HG03469 (cell line): ENCODE data around the gene RADIL.
"Not testable (repeated sequence)": the region's sequence is repeated elsewhere in the genome, so short reads cannot be mapped to it uniquely, and the experiment has no call there.

Source experiments
- ATAC-seq: cut with Tn5 transposase; IDR thresholded peaks from one replicate; pipeline ENCODE4 v1.9.1; 2021; ENCODE audit warnings: mild to moderate bottlenecking, moderate library complexity, moderate number of reproducible peaks; ENCODE audit not compliant: unreplicated experiment

Gene RADIL

DNA sequence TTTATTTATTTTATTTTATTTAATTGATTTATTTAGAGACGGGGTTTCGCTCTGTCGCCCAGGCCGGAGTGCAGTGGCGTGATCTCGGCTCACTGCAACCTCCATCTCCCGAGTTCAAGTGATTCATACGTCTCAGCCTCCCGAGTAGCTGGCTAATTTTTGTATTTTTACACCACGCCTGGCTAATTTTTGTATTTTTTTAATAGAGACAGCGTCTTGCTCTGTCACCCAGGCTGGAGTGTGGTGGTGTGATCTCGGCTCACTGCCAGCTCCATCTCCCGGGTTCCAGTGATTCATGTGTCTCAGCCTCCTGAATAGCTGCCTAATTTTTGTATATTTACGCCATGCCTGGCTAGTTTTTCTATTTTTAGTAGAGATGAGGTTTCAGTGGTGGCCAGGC is 73.8 kb downstream of the RADIL start:
- no peak for ATAC-seq

DNA sequence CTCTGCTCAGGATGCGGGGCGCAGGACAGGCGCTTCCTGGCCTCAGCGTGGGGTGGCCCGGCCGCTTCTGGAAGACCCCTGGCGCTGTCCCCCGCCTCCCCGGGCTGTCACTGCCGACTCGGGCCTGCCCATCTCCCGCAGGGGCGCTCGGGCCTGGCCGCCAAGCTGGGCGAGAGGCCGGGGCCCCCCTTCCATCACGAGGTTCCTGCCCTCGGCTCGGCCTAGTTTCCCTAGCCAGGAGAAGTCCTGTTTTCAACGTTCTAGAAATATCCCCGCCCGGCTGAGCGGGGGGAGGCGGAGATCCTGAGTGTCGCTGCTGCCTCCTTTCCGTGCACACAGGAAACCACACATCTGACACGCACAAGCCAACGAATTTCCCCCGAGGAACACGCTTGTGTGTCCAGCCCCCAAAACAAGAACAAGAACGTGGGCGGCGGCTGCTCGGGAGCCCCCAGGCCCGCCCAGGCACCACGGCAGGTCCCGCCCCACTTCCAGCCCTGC is 74.4 kb downstream of the RADIL start:
- ATAC-seq: no peak

DNA sequence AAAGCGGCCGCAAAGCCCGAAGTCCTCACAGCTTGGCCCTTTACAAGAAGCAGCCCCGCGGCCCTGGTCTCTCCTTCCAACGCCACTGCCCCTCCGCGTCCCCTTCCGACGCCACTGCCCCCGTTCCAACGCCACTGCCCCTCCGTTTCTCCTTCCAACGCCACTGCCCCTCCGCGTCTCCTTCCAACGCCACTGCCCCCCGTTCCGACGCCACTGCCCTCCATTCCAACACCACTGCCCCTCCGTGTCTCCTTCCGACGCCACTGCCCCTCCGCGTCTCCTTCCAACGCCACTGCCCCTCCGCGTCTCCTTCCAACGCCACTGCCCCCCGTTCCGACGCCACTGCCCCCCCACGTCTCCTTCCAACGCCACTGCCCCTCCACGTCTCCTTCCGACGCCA is 75.0 kb downstream of the RADIL start:
- ATAC-seq: no peak

DNA sequence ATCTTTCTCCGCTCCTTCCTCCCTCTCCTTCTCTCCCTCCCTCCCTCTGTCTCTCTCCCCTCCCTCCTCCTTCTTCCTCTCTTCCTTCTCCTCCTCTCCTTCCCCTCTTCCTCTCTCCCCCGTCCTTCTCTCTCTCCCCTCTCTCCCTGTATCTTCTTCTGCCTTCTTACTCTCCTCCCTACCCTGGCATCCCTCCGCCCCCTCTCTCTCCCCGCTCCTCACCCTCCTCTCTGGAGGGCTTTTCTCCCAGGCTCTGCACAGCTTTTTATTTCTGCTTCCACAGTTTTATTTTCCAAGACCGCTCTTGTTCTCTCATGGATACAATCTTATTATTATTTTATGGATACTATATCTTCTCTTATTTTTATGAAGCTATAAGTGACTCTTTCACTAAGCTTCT is 75.5 kb downstream of the RADIL start:
- no peak for ATAC-seq

DNA sequence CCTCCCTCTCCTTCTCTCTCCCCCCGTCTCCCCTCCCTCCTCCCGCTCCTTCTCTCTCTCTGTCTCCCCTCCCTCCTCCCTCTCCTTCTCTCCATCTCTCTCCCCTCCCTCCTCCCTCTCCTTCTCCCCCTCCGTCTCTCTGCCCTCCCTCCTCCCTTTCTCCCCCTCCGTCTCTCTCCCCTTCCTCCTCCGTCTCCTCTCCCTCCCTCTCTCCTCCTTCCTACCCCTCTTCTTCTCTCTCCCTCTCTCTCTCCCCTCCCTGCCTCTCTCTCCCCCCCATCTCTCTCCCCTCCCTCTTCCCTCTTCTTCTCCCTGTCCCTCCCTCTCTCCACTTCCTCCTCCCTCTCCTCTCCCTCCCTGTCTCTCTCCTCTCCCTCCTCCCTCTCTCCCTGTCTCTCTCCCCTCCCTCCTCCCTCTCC is 75.9 kb downstream of the RADIL start:
- no peak for ATAC-seq

DNA sequence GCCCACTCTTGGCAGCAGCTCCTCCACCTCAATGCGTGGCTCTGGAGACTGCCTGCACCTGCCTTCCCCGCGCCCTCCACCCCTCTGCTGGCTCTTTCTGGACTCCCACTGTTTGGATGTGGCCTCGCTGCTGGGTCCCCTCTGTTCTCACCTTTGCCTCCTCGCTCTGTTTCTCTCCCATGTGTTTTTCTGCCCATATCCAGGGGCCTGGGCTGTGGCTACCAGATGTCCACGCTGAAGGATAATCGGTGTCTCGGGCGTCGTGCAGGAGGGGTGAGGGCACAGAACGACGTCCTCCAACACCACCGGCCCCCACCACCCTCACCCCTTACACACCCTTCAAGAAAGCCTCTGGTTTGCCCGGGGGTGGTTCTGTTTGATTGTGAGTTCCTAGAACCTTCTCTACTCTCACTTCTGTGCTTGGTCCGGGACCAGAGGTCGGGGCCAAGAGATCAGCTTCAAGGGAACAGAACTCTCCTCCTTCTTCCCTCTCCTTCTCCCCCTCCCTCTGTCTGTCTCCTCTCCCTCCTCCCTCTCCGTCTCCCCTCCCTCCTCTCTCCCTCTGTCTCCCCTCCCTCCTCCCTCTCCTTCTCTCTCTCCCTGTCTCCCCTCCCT is 76.4 kb downstream of the RADIL start:
- no peak for ATAC-seq

DNA sequence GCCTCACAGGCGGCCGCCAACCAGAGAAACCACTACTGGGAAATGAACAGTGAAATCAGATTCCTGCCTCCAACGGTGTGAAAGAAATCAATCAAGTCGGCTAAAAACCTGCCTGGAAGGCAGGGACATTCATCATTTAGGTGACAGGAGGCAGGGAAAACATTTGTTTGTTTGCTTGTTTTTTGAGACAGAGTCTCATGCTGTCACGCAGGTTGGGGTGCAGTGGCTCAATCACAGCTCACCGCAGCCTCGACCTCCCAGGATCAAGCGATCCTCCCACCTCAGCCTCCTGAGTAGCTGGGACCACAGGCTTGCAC is 77.6 kb downstream of the RADIL start:
- no peak for ATAC-seq

DNA sequence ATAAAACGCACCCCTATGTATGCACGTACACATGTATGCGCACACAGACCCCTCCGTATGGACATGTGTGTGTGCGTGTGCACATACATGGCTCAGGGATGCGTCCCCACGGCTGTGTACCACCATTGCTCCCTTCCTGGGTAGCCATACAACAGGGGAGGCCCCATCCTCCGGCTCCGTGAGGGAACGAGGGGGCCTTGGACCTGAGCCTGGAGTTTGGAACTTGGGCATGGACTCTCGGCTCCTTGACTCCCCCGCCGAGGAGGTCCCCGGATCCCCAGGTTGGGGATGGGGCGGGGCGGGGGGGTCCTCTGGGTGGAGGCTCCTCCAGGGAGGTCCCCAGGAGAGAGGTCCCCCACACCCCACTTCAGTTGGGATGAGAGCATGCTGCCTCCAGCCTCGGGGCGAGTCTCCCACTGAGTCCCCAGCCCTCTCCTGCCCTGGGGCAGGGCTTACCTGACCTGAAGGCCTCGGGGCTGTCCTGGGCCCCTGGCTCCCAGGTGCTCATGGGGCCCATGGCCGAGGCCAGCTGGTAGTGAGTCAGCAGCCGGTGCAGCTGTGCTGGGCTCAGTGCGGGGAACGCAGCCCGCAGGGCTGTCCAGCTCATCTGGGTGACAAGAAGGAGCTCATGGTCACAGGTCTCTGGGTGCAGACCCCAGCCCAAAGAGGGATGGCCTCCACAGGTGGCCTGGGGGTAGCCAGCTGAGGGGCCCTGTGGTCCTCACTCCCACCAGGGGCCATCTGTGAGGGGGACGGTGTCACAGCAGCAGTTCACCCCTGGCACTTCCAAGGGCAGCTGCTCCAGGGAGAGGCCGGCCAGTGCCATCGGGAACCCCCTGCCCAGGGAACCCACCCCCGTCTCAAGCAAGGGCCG is 78.2 kb downstream of the RADIL start:
- no peak for ATAC-seq

DNA sequence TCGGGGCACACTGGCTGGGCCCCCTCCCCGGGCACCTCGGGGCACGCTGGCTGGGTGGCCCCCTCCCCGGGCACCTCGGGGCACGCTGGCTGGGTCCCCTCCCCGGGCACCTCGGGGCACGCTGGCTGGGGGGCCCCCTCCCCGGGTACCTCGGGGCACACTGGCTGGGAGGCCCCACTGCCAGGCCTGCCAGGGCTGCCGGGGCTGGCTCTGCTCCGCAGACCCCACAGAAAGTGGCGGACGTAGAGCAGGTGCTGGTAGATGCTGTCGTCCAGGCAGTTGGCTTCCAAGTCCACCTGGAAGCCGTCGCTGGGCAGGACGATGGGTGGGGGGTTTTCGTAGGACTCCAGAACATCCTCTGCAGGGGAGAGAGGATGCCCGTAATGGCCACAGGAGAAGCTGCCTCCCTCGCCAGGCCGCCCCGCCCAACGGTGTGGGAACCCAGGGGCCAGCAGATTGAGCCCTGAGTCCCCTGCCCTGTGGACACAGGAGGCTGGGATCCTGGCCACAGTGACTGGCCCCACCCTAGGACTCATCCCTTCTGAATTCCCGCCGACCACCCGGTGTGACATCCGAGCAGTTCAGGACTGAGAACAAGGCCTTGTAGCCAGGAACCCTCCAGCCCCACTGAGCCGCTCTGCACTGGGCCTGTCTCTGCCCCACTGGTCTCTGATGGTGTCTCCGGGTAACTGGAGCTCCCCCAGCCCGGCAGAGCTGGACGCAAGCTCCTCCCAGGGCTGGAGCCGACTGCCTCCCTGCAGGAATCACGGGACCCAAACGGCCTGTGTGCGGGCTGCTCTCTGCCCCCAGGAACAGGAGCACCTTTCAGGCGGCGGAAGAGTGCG is 79.9 kb downstream of the RADIL start:
- no peak for ATAC-seq

DNA sequence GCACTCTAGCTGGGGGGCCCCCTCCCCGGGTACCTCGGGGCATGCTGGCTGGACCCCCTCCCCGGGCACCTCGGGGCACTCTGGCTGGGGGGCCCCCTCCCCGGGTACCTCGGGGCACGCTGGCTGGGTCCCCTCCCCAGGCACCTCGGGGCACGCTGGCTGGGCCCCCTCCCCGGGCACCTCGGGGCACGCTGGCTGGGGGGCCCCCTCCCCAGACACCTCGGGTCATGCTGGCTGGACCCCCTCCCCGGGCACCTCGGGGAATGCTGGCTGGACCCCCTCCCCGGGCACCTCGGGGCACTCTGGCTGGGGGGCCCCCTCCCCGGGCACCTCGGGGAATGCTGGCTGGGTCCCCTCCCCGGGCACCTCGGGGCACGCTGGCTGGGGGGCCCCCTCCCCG is 80.9 kb downstream of the RADIL start:
- not testable (repeated sequence) for ATAC-seq

DNA sequence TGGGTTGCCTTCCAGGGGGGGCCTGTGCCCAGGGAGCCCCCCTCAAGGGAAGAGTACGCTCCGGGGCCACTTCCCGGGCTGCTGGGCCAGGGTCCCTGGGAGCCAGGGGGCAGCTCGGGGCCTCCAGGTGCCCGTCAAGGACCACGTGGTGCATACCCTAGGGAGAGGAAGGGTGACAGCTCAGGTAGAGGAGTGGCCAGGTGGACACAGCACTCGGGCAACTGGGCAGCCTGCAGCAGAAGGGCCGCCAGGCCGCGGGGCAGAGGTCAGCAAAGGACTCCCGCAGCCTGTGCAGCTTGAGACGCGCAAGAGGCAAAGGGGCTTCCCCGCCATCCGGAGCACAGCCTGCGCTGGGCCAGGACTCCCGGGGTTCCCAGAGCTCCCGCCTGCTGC is 81.7 kb downstream of the RADIL start:
- no peak for ATAC-seq

DNA sequence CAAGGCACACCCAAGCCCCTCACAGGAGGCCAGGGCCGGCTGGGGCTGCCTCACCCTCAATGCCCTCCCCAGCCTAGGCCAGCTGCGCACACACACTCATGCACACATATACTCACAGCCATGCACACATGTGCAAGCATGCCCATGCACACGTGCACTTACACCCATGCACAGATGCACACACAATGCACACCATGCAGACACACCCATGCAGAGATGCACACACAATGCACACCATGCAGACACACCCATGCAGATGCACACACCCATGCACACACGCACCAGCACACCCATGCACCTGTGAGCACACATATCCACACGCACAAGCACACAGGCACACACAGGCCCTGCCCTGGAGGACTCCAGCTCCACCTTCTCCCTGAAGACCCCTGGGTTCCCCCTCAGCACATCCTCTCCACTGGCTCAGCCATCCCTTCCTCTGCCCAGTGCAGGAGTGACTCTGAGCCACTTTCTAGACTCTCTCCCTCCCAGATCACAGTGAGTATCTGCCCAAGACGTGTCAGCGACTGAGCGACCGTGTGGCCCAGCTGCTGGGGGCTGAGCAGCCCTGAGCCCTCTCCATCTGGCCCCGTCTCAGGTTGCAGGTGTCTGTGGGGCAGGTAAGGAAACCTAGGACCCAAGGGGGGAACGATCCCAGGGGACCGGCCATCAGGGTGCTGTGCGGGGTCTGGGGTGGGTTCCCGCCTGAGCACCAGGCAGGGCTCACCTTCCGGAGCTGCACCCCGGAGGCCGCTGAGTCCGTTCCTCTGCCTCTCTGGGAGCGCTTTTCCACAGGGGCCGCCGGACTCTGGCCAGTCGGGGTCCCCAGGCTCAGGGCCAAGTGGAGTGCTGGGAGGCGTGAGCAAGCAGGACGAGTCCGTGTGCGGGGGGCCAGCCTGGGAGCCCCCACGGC is 82.3 kb downstream of the RADIL start:
- ATAC-seq: no peak

DNA sequence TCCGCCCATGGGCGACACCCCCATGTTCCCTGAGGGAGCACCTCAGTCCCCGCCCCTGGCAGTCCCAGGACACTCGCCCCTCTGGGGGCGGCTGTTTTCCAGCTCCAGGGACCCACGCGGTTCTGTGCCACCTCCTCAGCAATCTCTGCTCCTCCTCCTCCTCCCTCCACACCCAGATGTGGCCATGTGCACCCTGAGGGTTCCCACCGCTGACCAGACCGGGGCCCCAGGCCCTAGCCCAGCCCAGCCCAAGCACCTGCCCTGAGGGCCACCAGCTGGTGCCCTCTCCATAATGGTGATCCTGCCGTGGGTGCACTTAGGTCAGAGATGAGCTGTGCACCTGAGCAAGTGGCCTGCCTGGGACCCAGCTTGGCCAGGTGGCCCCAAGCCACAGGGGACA is 83.0 kb downstream of the RADIL start:
- no peak for ATAC-seq

DNA sequence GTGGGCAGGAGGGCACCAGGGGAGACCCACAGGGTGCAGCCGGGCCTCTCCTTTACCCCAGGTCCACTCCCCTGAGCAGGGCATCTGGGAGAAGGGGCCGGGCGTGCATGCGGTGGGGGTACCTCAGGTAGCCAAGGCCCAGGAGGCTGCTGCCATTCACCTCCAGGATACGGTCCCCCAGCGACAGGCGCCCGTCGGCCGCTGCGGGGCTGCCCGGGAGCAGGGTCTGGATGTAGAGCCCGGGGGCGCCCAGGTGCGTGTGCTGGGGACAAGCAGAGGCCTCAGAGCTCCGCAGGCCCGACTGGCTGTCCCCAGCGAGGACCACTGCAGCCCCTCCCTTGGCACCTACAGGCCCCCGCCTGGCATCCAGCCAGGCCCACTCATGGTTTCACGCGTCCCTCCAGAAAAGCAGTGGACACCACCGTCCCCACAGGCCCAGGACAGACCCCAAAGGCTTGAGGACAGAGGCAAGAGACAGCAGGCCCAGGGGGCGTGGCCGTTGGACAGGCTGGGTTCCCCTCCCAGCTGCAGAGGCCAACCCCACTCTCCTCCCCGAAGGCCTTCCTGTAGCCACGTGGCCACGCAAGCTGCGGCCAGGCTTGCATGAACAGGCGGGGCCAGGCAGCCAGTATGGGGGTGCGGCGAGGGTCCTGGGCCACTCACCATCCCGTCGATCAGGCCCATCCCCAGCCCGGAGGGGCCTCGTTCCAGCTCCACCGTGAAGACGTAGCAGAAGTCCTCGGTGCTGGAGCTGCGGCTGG is 83.8 kb downstream of the RADIL start:
- ATAC-seq: no peak

DNA sequence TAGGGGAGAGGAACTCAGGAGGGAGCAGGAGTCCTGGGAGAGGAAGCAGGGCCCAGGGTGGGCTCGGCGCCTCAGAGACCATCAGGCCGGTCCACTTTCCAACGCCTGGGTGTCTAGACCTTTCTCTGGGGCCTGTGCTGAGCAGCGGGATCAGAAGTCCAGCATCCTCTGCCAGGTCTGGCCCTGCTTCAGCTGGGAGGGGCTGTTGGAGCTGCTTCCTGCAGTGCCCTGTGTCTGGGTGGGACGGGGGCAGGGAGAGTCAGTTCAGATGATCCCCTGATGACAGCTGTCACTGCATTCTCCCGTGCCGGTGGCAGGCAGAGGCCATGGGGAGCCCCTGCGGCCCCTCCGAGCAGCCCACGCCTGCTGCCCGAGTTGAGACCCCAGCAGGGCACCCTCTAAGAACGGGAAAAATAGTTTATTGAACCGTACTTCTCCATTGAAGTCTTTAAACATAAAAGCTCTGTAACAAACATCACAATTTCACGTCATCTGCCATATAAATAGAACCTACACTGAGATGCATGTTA is 84.7 kb downstream of the RADIL start:
- ATAC-seq: no peak

DNA sequence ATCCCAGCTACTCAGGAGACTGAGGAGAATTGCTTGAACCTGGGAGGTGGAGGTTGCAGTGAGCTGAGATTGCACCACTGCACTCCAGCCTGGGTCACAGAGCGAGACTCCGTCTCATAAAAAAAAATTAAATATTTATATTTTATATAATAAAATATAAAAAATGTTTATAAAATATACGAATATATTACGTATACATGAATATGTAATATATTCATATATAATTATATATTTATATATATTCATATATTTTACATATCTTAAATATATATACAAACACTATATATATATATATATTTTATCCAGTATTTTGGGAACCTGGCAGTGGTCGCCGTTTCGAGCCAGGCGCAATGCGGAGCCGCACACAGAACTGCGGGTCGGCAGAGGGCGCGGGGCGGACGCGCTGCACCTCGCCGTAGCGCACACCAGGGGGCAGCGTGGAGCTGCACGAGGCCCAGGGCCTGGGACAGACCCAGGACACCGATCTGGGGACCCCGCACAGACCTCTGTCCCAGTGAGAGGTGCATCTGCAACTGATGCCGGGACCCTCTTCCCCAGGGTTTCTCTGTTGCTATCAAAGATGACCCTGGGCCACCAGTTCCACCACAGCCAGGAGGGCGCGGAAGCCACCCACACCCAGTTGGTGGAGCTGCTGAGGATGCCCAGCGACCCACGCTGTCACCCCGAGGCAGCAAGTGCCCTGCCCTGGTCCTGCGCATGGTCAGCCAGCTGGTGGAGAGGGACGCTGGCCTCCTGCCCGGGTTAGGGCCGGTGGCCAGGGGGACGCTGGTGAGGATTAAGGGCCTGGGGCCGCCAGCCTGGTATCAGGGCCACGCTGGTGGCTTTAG is 85.4 kb downstream of the RADIL start:
- ATAC-seq: no peak

DNA sequence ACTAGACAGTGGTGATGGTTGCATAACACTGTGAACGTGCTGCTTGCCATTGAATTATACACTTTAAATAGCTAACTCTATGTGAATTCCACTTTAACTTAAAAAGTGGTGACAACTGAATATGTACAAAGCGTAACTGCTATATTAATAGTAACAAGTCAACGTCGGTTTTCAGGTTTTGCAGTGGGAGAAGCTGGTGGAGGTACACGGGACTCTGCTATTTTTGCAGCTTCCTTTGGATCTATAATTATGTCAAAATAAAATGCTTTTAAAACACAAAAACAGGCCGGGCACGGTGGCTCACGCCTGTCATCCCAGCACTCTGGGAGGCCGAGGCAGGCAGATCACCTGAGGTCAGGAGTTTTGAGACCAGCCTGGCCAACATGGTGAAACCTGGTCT is 87.1 kb downstream of the RADIL start:
- no peak for ATAC-seq

DNA sequence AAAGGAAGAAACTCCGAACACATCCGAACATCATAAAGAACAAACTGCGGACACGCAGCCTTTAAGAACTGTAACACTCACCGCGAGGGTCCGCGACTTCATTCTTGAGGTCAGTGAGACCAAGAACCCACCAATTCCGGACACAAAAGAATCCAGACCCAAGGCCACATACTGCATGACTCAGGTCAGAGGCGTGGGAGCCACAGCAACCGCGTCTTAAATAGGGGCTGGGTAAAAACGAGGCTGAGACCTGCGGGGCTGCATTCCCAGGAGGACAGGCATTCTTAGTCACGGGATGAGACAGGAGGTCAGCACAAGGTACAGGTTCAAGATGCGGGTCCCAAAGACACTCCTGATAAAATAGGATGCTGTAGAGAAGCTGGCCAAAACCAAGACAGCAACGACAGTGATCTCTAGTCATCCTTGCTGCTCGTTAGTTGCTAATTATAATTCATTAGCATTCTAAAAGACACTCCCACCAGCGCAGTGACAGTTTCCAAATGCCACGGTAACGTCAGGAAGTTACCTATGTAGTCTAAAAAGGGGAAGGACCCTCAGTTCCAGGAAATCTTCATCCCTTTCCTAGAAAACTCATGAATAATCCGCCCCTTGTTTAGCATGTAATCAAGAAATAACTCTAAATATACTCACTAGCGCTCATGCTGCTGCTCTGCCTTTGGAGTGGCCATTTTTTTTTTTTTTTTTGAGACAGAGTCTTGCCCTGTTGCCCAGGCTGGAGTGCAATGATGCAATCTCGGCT is 88.7 kb downstream of the RADIL start:
- ATAC-seq: no peak
